A549 (cell line): ENCODE measurements around the gene GLE1. TPM values are rescaled to one million over a fixed set of nuclear protein-coding genes. Genes with fewer than 3 reads are reported as not detected.
A peak's percentile ranks its signal among the peaks of the same experiment; 100 is the strongest.

Source experiments
- ATAC-seq, 2 experiments: fragments of 200-7000 bp in 1 of 2; fragments of >200 bp in 1 of 2; cut with Nextera tagmentation in 1 of 2; cut with Tn5 transposase in 1 of 2; 3 replicates each; pipeline versions ENCODE4 v1.8.0 to v1.9.1; 2018 to 2020; ENCODE audit warnings: mild to moderate bottlenecking in 1 of 2, moderate library complexity in 1 of 2
- CTCF ChIA-PET: fragments of 300-600 bp; sonication (Branson Sonifier 250); formaldehyde crosslinking; extraction: SDS; loops from one replicate; lab custom pipeline; 2021; ENCODE audit warnings: antibody characterized with exemption, inconsistent platforms; lab: Yijun Ruan, JAX
- POLR2A ChIA-PET: fragments of 350-600 bp; formaldehyde crosslinking; extraction: SDS; loops from one replicate; lab custom pipeline; 2021; ENCODE audit warnings: antibody characterized with exemption, inconsistent platforms; lab: Yijun Ruan, JAX
- DNase-seq, 2 experiments: peaks; one replicate each; pipeline versions ENCODE4 v3.0.0 to v3.0.0-alpha.2; 2011 to 2016; ENCODE audit warnings: low read depth in 1 of 2, low spot score in 1 of 2
- FAIRE-seq: peaks from 2 replicates; lab custom pipeline; 2011; peaks lifted over from hg19 to GRCh38; lab: Jason Lieb, UNC
- H3K27ac ChIP-seq, 2 experiments: fragments of >200 bp; sonication (Bioruptor Twin); formaldehyde crosslinking; 3 replicates each; pipeline ENCODE4 v1.5.1; 2016 to 2017
- H3K4me1 ChIP-seq: fragments of >200 bp; sonication (Bioruptor Twin); formaldehyde crosslinking; 3 replicates; pipeline ENCODE4 v1.6.1; 2016
- H3K4me2 ChIP-seq: fragments of >200 bp; sonication (Bioruptor Twin); formaldehyde crosslinking; 3 replicates; pipeline ENCODE4 v1.6.1; 2016
- H3K4me3 ChIP-seq: fragments of >200 bp; sonication (Bioruptor Twin); formaldehyde crosslinking; 3 replicates; pipeline ENCODE4 v1.5.1; 2016
- H3K9me3 ChIP-seq: fragments of >200 bp; sonication (Bioruptor Twin); formaldehyde crosslinking; 3 replicates; pipeline ENCODE4 v1.6.1; 2016
- BHLHE40 ChIP-seq: IDR thresholded peaks from 2 replicates; pipeline ENCODE4 v1.6.1; 2012; ENCODE audit warnings: low read depth, low read length, inconsistent platforms
- ELK1 ChIP-seq: fragments of 150-350 bp; IDR thresholded peaks from 2 replicates; pipeline ENCODE4 v1.6.1; 2014; ENCODE audit warnings: low read depth, mild to moderate bottlenecking, low read length
- ESRRA ChIP-seq: fragments of 150-350 bp; IDR thresholded peaks from 2 replicates; pipeline ENCODE4 v1.6.1; 2014; ENCODE audit warnings: mild to moderate bottlenecking, low read length, borderline replicate concordance
- FOSB ChIP-seq: fragments of 250-450 bp; sonication (Bioruptor Pico); IDR thresholded peaks from 2 replicates; pipeline ENCODE4 v1.5.0; 2020; ENCODE audit warnings: mild to moderate bottlenecking, moderate library complexity
- FOSL2 ChIP-seq, 2 experiments: fragments of 450-650 bp in 1 of 2; fragments of >200 bp in 1 of 2; sonication (Bioruptor Twin) in 1 of 2; formaldehyde crosslinking; IDR thresholded peaks; 2 replicates each; pipeline versions ENCODE4 v1.5.0 to v1.6.1; 2016 to 2020; ENCODE audit warnings: mild to moderate bottlenecking in 1 of 2, moderate library complexity in 1 of 2
- HEYL ChIP-seq: fragments of 250-450 bp; sonication (Bioruptor Pico); IDR thresholded peaks from 2 replicates; pipeline ENCODE4 v1.8.0; 2021; ENCODE audit warnings: mild to moderate bottlenecking, moderate library complexity
- HOXA7 ChIP-seq: fragments of 250-450 bp; sonication (Bioruptor Pico); IDR thresholded peaks from 2 replicates; pipeline ENCODE4 v1.5.0; 2020; ENCODE audit warnings: mild to moderate bottlenecking, moderate library complexity
- JUN ChIP-seq, 2 experiments: fragments of >200 bp; sonication (Bioruptor Twin); formaldehyde crosslinking; IDR thresholded peaks; 2 replicates in 1 of 2; 3 replicates in 1 of 2; pipeline ENCODE4 v1.6.1; 2016 to 2017
- KDM1A ChIP-seq: fragments of 200-600 bp; sonication (generic); IDR thresholded peaks from 2 replicates; pipeline ENCODE4 v1.6.1; 2016; ENCODE audit warnings: low read depth, mild to moderate bottlenecking
- PHF8 ChIP-seq: fragments of 200-600 bp; sonication (generic); IDR thresholded peaks from 2 replicates; pipeline ENCODE4 v1.6.1; 2016; ENCODE audit warnings: low read depth, mild to moderate bottlenecking, antibody characterized with exemption, moderate library complexity, borderline replicate concordance
- POLR2A ChIP-seq: IDR thresholded peaks from 2 replicates; pipeline ENCODE4 v1.6.1; 2012; ENCODE audit warnings: mild to moderate bottlenecking, low read length
- POLR2AphosphoS2 ChIP-seq: conservative IDR thresholded peaks from 2 replicates; pipeline ENCODE4 v1.6.1; 2012; ENCODE audit warnings: low read length, improper control_type of control experiment, inconsistent platforms
- RAD21 ChIP-seq, 2 experiments: fragments of >200 bp in 1 of 2; sonication (Bioruptor Twin) in 1 of 2; formaldehyde crosslinking in 1 of 2; IDR thresholded peaks in 1 of 2; conservative IDR thresholded peaks in 1 of 2; 2 replicates in 1 of 2; 3 replicates in 1 of 2; pipeline ENCODE4 v1.6.1; 2012 to 2018; ENCODE audit warnings: inconsistent platforms in 1 of 2
- RARB ChIP-seq: fragments of 250-450 bp; sonication (Bioruptor Pico); IDR thresholded peaks from 2 replicates; pipeline ENCODE4 v1.8.0; 2021; ENCODE audit warnings: mild to moderate bottlenecking, moderate library complexity
- ZFP36 ChIP-seq: fragments of 450-650 bp; IDR thresholded peaks from 2 replicates; pipeline ENCODE4 v1.6.1; 2014; ENCODE audit warnings: borderline replicate concordance; ENCODE audit not compliant: partially characterized antibody
- ZNF302 ChIP-seq: fragments of 250-450 bp; sonication (Bioruptor Pico); IDR thresholded peaks from 2 replicates; pipeline ENCODE4 v1.9.0; 2021; ENCODE audit warnings: inconsistent platforms, mild to moderate bottlenecking, moderate library complexity
- WGBS: methylation state at CpG from one replicate; pipeline ENCODE4 v1.1.6; 2017; ENCODE audit errors: missing lambda C conversion rate; 5-methylcytosine and 5-hydroxymethylcytosine counted together
- polyA minus RNA-seq: library from RNA; depleted of rRNA, polyadenylated mRNA; stranded (reverse); fragments of >200 nt; gene quantifications from 2 replicates; pipeline ENCODE4 v1.2.3, GENCODE V29; 2011; rRNA and poly(A)+ RNA removed
- polyA plus RNA-seq, 4 experiments: library from polyadenylated mRNA; depleted of rRNA in 3 of 4; stranded (reverse); fragments of >200 nt; fragmentation: RNase III in 1 of 4; extraction: RNeasy Plus Mini Kit Qiagen cat#74134 plus additional on column Dnase treatment in 1 of 4; gene quantifications; 2 replicates in 3 of 4; 3 replicates in 1 of 4; pipeline ENCODE4 v1.2.3, GENCODE V29; 2011 to 2017
- TF ChIP-seq, protein P1 (sequence below): fragments of 250-450 bp; sonication (Bioruptor Pico); IDR thresholded peaks from 2 replicates; pipeline ENCODE4 v1.5.0; 2020; ENCODE audit warnings: low read depth, mild to moderate bottlenecking, moderate library complexity
- TF ChIP-seq, protein P2 (sequence below): fragments of 200-600 bp; sonication (generic); IDR thresholded peaks from 2 replicates; pipeline ENCODE4 v1.6.1; 2016; ENCODE audit warnings: antibody characterized with exemption, mild to moderate bottlenecking, moderate library complexity
- TF ChIP-seq, protein P3 (sequence below): IDR thresholded peaks from 2 replicates; pipeline ENCODE4 v1.6.1; 2012
- TF ChIP-seq, protein P4 (sequence below): IDR thresholded peaks from 2 replicates; pipeline ENCODE4 v1.6.1; 2012; ENCODE audit warnings: low read depth, borderline replicate concordance
- TF ChIP-seq, protein P5 (sequence below): fragments of >200 bp; sonication (Bioruptor Twin); formaldehyde crosslinking; IDR thresholded peaks from 3 replicates; pipeline ENCODE4 v1.5.1; 2016

GLE1 gene, protein sequence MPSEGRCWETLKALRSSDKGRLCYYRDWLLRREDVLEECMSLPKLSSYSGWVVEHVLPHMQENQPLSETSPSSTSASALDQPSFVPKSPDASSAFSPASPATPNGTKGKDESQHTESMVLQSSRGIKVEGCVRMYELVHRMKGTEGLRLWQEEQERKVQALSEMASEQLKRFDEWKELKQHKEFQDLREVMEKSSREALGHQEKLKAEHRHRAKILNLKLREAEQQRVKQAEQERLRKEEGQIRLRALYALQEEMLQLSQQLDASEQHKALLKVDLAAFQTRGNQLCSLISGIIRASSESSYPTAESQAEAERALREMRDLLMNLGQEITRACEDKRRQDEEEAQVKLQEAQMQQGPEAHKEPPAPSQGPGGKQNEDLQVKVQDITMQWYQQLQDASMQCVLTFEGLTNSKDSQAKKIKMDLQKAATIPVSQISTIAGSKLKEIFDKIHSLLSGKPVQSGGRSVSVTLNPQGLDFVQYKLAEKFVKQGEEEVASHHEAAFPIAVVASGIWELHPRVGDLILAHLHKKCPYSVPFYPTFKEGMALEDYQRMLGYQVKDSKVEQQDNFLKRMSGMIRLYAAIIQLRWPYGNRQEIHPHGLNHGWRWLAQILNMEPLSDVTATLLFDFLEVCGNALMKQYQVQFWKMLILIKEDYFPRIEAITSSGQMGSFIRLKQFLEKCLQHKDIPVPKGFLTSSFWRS
- 41.2 and 49.2 TPM in 2 replicates for polyA plus RNA-seq (2011; rRNA removed)
- polyA plus RNA-seq (2012; cell fraction: cytosol; rRNA removed): 17.0 and 19.6 TPM in 2 replicates
- polyA plus RNA-seq (2012; cell fraction: nucleus; rRNA removed): 16.7 and 20.8 TPM in 2 replicates
- polyA plus RNA-seq (2017; fragmentation: RNase III; extraction: RNeasy Plus Mini Kit Qiagen cat#74134 plus additional on column Dnase treatment): 30.2 to 31.5 TPM (median 30.3 TPM) in 3 replicates
- 43.4 and 47.1 TPM in 2 replicates for polyA minus RNA-seq

DNA sequence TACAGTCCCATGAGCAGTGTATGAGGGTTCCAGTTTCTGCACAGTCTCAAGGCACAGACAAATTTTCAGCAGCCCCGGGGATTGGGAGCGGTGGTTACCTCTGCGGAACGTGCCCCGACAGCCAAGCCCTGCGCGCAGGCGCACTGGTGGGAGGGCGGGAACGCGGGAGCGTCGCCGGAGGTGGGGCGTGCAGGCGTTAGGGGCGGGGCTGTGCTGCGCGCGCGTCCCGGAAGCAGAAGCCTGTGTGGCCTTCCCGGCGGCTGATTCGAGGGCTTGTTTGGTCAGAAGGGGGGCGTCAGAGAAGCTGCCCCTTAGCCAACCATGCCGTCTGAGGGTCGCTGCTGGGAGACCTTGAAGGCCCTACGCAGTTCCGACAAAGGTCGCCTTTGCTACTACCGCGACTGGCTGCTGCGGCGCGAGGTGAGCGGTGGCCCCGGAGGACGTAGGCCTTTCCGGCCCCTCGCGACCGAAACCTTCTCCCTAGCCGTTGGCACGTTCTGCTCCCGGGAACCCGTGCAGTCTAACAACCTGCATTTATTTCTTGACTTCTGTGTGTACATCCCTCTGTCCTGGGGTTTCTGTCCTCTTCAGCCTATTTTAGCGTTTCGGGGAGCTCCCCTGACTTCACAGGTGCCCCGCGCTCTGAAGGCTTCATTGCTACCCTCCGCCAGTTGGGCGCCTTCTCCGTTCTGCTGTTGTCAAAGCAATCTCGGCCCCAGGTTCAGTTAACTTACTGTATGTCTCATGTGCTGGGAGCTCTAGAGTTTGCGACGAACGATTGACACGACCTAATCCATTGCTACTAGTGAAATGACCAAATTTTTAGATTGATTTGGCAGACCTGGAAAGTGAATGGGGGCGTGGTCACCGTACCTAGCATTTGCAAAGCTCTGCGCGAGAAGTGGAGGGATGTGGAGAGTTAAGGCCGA lies at the start of gene GLE1:
Gene GLE1, plus strand, starts transcription at position 235 of the 929 bp plus-strand sequence. Its CDS starts 87 bp downstream, at position 322.
- H3K27ac ChIP-seq: peak within 1 kb of the TSS; percentile 76 to 84
- no peaks in the 10 kb centered on the region for H3K9me3 ChIP-seq
- H3K4me2 ChIP-seq: peak within 1 kb of the TSS; percentile 89
- peak; percentile 94 to 98 for DNase-seq
- ChIA-PET CTCF (interaction anchor here (0.5 to 1.6 kb wide), 7 partner anchors 8 to 66 kb away, joined by 3 to 7 read pairs (median 3); no protein-coding TSS in a partner anchor), POLR2A (interaction anchor here (0.8 to 1.6 kb wide), 4 partner anchors 46 to 209 kb away, joined by 3 to 8 read pairs (median 4); partner anchors contain the start of gene SPTAN1)
- peak within 1 kb of the TSS; percentile 74 for H3K4me3 ChIP-seq
- no peak for FAIRE-seq
- ATAC-seq: peak; percentile 94 to 98
- peaks cover 17% of the 10 kb centered on the region; the same call in 2 of the 3 replicates for H3K4me1 ChIP-seq
- 2% methylated on average over 48 of the region's 64 CpGs for WGBS
- TF ChIP-seq FOSB: 0 out of 2 replicates have a peak, but pooled peaks have one; percentile 41
- peak; percentile 66; the same call in 1 of the 2 replicates for TF ChIP-seq PHF8
- TF ChIP-seq, protein P1, sequence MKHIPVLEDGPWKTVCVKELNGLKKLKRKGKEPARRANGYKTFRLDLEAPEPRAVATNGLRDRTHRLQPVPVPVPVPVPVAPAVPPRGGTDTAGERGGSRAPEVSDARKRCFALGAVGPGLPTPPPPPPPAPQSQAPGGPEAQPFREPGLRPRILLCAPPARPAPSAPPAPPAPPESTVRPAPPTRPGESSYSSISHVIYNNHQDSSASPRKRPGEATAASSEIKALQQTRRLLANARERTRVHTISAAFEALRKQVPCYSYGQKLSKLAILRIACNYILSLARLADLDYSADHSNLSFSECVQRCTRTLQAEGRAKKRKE (CRISPR knock-in tag): no peak
- TF ChIP-seq RARB (CRISPR knock-in tag): no peak
- no peak for TF ChIP-seq HOXA7 (CRISPR knock-in tag)
- TF ChIP-seq, protein P2, sequence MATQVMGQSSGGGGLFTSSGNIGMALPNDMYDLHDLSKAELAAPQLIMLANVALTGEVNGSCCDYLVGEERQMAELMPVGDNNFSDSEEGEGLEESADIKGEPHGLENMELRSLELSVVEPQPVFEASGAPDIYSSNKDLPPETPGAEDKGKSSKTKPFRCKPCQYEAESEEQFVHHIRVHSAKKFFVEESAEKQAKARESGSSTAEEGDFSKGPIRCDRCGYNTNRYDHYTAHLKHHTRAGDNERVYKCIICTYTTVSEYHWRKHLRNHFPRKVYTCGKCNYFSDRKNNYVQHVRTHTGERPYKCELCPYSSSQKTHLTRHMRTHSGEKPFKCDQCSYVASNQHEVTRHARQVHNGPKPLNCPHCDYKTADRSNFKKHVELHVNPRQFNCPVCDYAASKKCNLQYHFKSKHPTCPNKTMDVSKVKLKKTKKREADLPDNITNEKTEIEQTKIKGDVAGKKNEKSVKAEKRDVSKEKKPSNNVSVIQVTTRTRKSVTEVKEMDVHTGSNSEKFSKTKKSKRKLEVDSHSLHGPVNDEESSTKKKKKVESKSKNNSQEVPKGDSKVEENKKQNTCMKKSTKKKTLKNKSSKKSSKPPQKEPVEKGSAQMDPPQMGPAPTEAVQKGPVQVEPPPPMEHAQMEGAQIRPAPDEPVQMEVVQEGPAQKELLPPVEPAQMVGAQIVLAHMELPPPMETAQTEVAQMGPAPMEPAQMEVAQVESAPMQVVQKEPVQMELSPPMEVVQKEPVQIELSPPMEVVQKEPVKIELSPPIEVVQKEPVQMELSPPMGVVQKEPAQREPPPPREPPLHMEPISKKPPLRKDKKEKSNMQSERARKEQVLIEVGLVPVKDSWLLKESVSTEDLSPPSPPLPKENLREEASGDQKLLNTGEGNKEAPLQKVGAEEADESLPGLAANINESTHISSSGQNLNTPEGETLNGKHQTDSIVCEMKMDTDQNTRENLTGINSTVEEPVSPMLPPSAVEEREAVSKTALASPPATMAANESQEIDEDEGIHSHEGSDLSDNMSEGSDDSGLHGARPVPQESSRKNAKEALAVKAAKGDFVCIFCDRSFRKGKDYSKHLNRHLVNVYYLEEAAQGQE: no peak
- TF ChIP-seq RAD21 (conservative IDR thresholded peaks at IDR 0.05 in 1 of 2, IDR thresholded peaks at IDR 0.05 in 1 of 2): no peak
- no peak for TF ChIP-seq ESRRA
- TF ChIP-seq ELK1: no peak
- TF ChIP-seq, protein P3, sequence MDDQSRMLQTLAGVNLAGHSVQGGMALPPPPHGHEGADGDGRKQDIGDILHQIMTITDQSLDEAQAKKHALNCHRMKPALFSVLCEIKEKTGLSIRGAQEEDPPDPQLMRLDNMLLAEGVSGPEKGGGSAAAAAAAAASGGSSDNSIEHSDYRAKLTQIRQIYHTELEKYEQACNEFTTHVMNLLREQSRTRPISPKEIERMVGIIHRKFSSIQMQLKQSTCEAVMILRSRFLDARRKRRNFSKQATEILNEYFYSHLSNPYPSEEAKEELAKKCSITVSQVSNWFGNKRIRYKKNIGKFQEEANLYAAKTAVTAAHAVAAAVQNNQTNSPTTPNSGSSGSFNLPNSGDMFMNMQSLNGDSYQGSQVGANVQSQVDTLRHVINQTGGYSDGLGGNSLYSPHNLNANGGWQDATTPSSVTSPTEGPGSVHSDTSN: 0 out of 2 replicates have a peak, but pooled peaks have one; percentile 20
- TF ChIP-seq, protein P4, sequence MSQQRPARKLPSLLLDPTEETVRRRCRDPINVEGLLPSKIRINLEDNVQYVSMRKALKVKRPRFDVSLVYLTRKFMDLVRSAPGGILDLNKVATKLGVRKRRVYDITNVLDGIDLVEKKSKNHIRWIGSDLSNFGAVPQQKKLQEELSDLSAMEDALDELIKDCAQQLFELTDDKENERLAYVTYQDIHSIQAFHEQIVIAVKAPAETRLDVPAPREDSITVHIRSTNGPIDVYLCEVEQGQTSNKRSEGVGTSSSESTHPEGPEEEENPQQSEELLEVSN: peak; percentile 87
- peak; percentile 46; the same call in 1 of the 2 replicates for TF ChIP-seq BHLHE40
- no peak for TF ChIP-seq FOSL2 (IDR thresholded peaks at IDR 0.05)
- no peak for TF ChIP-seq FOSL2 (CRISPR knock-in tag; IDR thresholded peaks at IDR 0.05)
- TF ChIP-seq POLR2A: peak; percentile 91
- no peak for TF ChIP-seq ZFP36
- no peak for TF ChIP-seq HEYL
- peak; percentile 55 to 74; a peak in 3 of 5 replicates for TF ChIP-seq JUN (IDR thresholded peaks at IDR 0.05)
- TF ChIP-seq, protein P5, sequence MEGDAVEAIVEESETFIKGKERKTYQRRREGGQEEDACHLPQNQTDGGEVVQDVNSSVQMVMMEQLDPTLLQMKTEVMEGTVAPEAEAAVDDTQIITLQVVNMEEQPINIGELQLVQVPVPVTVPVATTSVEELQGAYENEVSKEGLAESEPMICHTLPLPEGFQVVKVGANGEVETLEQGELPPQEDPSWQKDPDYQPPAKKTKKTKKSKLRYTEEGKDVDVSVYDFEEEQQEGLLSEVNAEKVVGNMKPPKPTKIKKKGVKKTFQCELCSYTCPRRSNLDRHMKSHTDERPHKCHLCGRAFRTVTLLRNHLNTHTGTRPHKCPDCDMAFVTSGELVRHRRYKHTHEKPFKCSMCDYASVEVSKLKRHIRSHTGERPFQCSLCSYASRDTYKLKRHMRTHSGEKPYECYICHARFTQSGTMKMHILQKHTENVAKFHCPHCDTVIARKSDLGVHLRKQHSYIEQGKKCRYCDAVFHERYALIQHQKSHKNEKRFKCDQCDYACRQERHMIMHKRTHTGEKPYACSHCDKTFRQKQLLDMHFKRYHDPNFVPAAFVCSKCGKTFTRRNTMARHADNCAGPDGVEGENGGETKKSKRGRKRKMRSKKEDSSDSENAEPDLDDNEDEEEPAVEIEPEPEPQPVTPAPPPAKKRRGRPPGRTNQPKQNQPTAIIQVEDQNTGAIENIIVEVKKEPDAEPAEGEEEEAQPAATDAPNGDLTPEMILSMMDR: no peak
- TF ChIP-seq KDM1A: no peak
- no peak for TF ChIP-seq ZNF302
- TF ChIP-seq POLR2AphosphoS2: no peak
